IMR-90 (cell line): ENCODE results near the gene LYRM9. TPM values are rescaled to one million over a fixed set of nuclear protein-coding genes. Genes with fewer than 3 reads are reported as not detected.

Experiments
- ATAC-seq: fragments of 200-7000 bp; cut with Tn5 transposase; 2 replicates; pipeline ENCODE4 v1.9.1; 2020; ENCODE audit warnings: low read depth, mild to moderate bottlenecking, moderate library complexity
- BruUV-seq: library from RNA; stranded (reverse); fragments of 400-500 nt; replicated peaks from 2 replicates; lab custom pipeline; 2021; lab: Mats Ljungman, UMichigan
- CTCF ChIA-PET: fragments of 300-600 bp; formaldehyde crosslinking; extraction: SDS; loops from one replicate; lab custom pipeline; 2021; ENCODE audit warnings: antibody characterized with exemption; lab: Yijun Ruan, JAX
- POLR2A ChIA-PET: fragments of 300-600 bp; sonication (Branson Sonifier 250); formaldehyde crosslinking; loops from one replicate; lab custom pipeline; 2022; ENCODE audit warnings: antibody characterized with exemption; ENCODE audit not compliant: unreplicated experiment; lab: Charles Lee
- DNase-seq: peaks from one replicate; pipeline ENCODE4 v3.0.0; 2013
- H2AFZ ChIP-seq: replicated peaks from 2 replicates; pipeline ENCODE3; 2013; ENCODE audit warnings: low read length, mild to moderate bottlenecking; ENCODE audit not compliant: poor library complexity
- H2AK5ac ChIP-seq: 2 replicates; pipeline ENCODE4 v1.6.1; 2013; ENCODE audit warnings: low read depth, low read length, inconsistent platforms
- H2AK9ac ChIP-seq: replicated peaks from 2 replicates; pipeline ENCODE3; 2013; ENCODE audit warnings: mild to moderate bottlenecking, low read depth, low read length, moderate library complexity; ENCODE audit not compliant: poor library complexity
- H2BK120ac ChIP-seq: 2 replicates; pipeline ENCODE4 v1.6.1; 2013; ENCODE audit warnings: low read depth, low read length, inconsistent platforms
- H2BK15ac ChIP-seq: 3 replicates; pipeline ENCODE4 v1.6.1; 2013; ENCODE audit warnings: low read depth, low read length, inconsistent platforms
- H2BK20ac ChIP-seq: 2 replicates; pipeline ENCODE4 v1.6.1; 2013; ENCODE audit warnings: low read depth, mild to moderate bottlenecking, inconsistent platforms, low read length, moderate library complexity
- H2BK5ac ChIP-seq: 2 replicates; pipeline ENCODE4 v1.6.1; 2013; ENCODE audit warnings: mild to moderate bottlenecking, low read depth, low read length, inconsistent platforms; ENCODE audit not compliant: poor library complexity, severe bottlenecking
- H3K14ac ChIP-seq: replicated peaks from 2 replicates; pipeline ENCODE4 v1.6.1; 2013; ENCODE audit warnings: low read depth, low read length, inconsistent platforms
- H3K18ac ChIP-seq: 2 replicates; pipeline ENCODE4 v1.6.1; 2013; ENCODE audit warnings: low read depth, low read length, control low read depth
- H3K23ac ChIP-seq: 2 replicates; pipeline ENCODE4 v1.6.1; 2013; ENCODE audit warnings: low read depth, low read length, inconsistent platforms
- H3K27ac ChIP-seq: 2 replicates; pipeline ENCODE4 v1.5.1; 2013; ENCODE audit warnings: mild to moderate bottlenecking, control low read depth, low read length; ENCODE audit not compliant: insufficient read depth
- H3K27me3 ChIP-seq: 2 replicates; pipeline ENCODE4 v1.6.1; 2013; ENCODE audit warnings: low read length; ENCODE audit not compliant: control insufficient read depth, insufficient read depth
- H3K36me3 ChIP-seq: 2 replicates; pipeline ENCODE4 v1.6.1; 2013; ENCODE audit warnings: low read length, mixed read lengths; ENCODE audit not compliant: control insufficient read depth, insufficient read depth
- H3K4ac ChIP-seq: 2 replicates; pipeline ENCODE4 v1.6.1; 2013; ENCODE audit warnings: low read depth, low read length, inconsistent platforms
- H3K4me1 ChIP-seq: 2 replicates; pipeline ENCODE4 v1.6.1; 2013; ENCODE audit warnings: low read length, mixed read lengths; ENCODE audit not compliant: control insufficient read depth, insufficient read depth
- H3K4me2 ChIP-seq: 2 replicates; pipeline ENCODE4 v1.6.1; 2013; ENCODE audit warnings: low read depth, mild to moderate bottlenecking, control low read depth, low read length, moderate library complexity
- H3K4me3 ChIP-seq: 2 replicates; pipeline ENCODE4 v1.5.1; 2013; ENCODE audit warnings: low read depth, mild to moderate bottlenecking, control low read depth, low read length, moderate library complexity; ENCODE audit not compliant: insufficient read depth
- H3K56ac ChIP-seq: 2 replicates; pipeline ENCODE4 v1.6.1; 2013; ENCODE audit warnings: low read length, inconsistent platforms; ENCODE audit not compliant: insufficient read depth; ENCODE audit errors: extremely low read depth
- H3K79me1 ChIP-seq, 2 experiments: 2 replicates each; pipeline ENCODE4 v1.6.1; 2013; ENCODE audit warnings: low read length in 2 of 2, inconsistent platforms in 1 of 2, low read depth in 1 of 2
- H3K9ac ChIP-seq: 2 replicates; pipeline ENCODE4 v1.6.1; 2013; ENCODE audit warnings: low read depth, low read length, control low read depth
- H3K9me1 ChIP-seq: 2 replicates; pipeline ENCODE4 v1.6.1; 2013; ENCODE audit warnings: low read length, inconsistent platforms; ENCODE audit not compliant: insufficient read depth
- H3K9me3 ChIP-seq: 2 replicates; pipeline ENCODE4 v1.6.1; 2013; ENCODE audit warnings: low read length; ENCODE audit not compliant: control insufficient read depth, insufficient read depth
- H4K20me1 ChIP-seq: 2 replicates; pipeline ENCODE4 v1.6.1; 2013; ENCODE audit warnings: low read length, inconsistent platforms; ENCODE audit not compliant: insufficient read depth
- H4K5ac ChIP-seq: 2 replicates; pipeline ENCODE4 v1.6.1; 2013; ENCODE audit warnings: mild to moderate bottlenecking, low read depth, low read length, control low read depth
- H4K8ac ChIP-seq, 2 experiments: 2 replicates each; pipeline ENCODE4 v1.6.1; 2013; ENCODE audit warnings: low read depth in 2 of 2, low read length in 2 of 2, control low read depth in 1 of 2, inconsistent platforms in 1 of 2
- H4K91ac ChIP-seq: 2 replicates; pipeline ENCODE4 v1.6.1; 2013; ENCODE audit warnings: low read depth, low read length, inconsistent platforms; ENCODE audit not compliant: insufficient read depth
- CEBPB ChIP-seq: IDR thresholded peaks from 2 replicates; pipeline ENCODE4 v1.6.1; 2012; ENCODE audit warnings: low read depth, low read length, improper control_type of control experiment
- RAD21 ChIP-seq: IDR thresholded peaks from 2 replicates; pipeline ENCODE4 v1.6.1; 2012; ENCODE audit warnings: low read length, improper control_type of control experiment
- WGBS, 2 experiments: methylation state at CpG; one replicate each; pipeline versions ENCODE4 v1.1.5 to v1.1.7; 2013; ENCODE audit warnings: missing lambda C conversion rate in 2 of 2; ENCODE audit not compliant: insufficient read length in 1 of 2; ENCODE audit errors: extremely low coverage in 2 of 2; 5-methylcytosine and 5-hydroxymethylcytosine counted together
- dilution Hi-C: fragments of 300-500 bp; cut with HindIII; formaldehyde crosslinking; loops from one replicate; pipeline ENCODE4 v1.14.3; 2018; ENCODE audit warnings: low sequenced_read_pairs; ENCODE audit not compliant: unreplicated experiment
- in situ Hi-C: fragments of 300-500 bp; cut with MboI; formaldehyde crosslinking; loops from 3 replicates; pipeline ENCODE4 v1.14.3; 2019; ENCODE audit warnings: low sequenced_read_pairs, inconsistent platforms, mixed read lengths
- intact Hi-C: fragments of 100-400 bp; cut with micrococcal nuclease; formaldehyde crosslinking; loops from 2 replicates; pipeline ENCODE4 v1.10.0; 2022
- polyA plus RNA-seq, 3 experiments: library from polyadenylated mRNA; depleted of rRNA; stranded (reverse); fragments of >200 nt; gene quantifications; 2 replicates each; pipeline ENCODE4 v1.2.3, GENCODE V29; 2012; ENCODE audit warnings: low replicate concordance in 1 of 3
- total RNA-seq: library from RNA; depleted of rRNA; stranded (reverse); fragments of >200 nt; gene quantifications from 2 replicates; pipeline ENCODE4 v1.2.3, GENCODE V29; 2012

Gene LYRM9
- total and polyA plus RNA-seq, 2 of the 4 experiments (the other 2 are of a cell fraction): 3.2 to 4.8 TPM

- WGBS, 2 experiments: 40% methylated on average over 1 of the region's 5 CpGs; no CpG with 5 or more reads in 1 of the 2 experiments
- dilution Hi-C loops: no loop called here
- CTCF ChIA-PET: interaction anchor here (0.6 to 1.2 kb wide), 2 partner anchors 51 to 404 kb away, joined by 3 to 4 read pairs; no protein-coding TSS in a partner anchor
These were observed 36.3 kb downstream of the LYRM9 start for GRCh38 chr17:27856676-27857432.

More at GRCh38 chr17:27856676-27857432, 36.3 kb downstream of the LYRM9 start:
- H2AFZ ChIP-seq: no peak overlapping the region
- no peak overlapping the region for H2AK9ac ChIP-seq
- no peak overlapping the region for H4K91ac ChIP-seq
- TF ChIP-seq RAD21 (no peak), CEBPB (0 out of 2 replicates have a peak, but pooled peaks have one; percentile 12)
- H3K79me1 ChIP-seq: no peaks in the 10 kb centered on the region
- POLR2A ChIA-PET: no interaction called here
- DNase-seq: no peak
- in situ Hi-C loops (no loop called here), intact Hi-C loops (no loop called here)
- BruUV-seq: no TSS peak
- no peaks in the 10 kb centered on the region for H3K9me3 ChIP-seq
- H3K4me2 ChIP-seq: no peak overlapping the region
- no peaks in the 10 kb centered on the region for H3K4me1 ChIP-seq
- peaks cover 20% of the 10 kb centered on the region for H3K27me3 ChIP-seq
- H3K4me3 ChIP-seq: no peak overlapping the region
- H3K9ac ChIP-seq: no peak overlapping the region
- no peak overlapping the region for H3K4ac ChIP-seq
- no peak overlapping the region for H4K5ac ChIP-seq
- ATAC-seq: no peak
- H3K36me3 ChIP-seq: no peaks in the 10 kb centered on the region
- no peaks in the 10 kb centered on the region for H3K9me1 ChIP-seq
- no peak overlapping the region for H2BK20ac ChIP-seq
- H2BK5ac ChIP-seq: no peak overlapping the region
- no peaks in the 10 kb centered on the region for H4K20me1 ChIP-seq
- no peak overlapping the region for H3K18ac ChIP-seq
- no peak overlapping the region for H3K23ac ChIP-seq
- H4K8ac ChIP-seq: no peak overlapping the region
- H3K27ac ChIP-seq: no peak overlapping the region
- H2BK15ac ChIP-seq: no peak overlapping the region
- no peak overlapping the region for H2AK5ac ChIP-seq
- H2BK120ac ChIP-seq: no peak overlapping the region
- H3K14ac ChIP-seq: no peak overlapping the region
- H3K56ac ChIP-seq: no peak overlapping the region
